Measurements from ENCODE around the gene TMEM26.

The TMEM26 gene

GRCh38 chr10:61408105-61408504 lies 45.1 kb downstream of the TMEM26 start:
- no peak for TF ChIP-seq CTCF (IDR thresholded peaks at IDR 0.05; ENCODE audit: control insufficient read depth, insufficient read depth, low read depth, low read length, missing control alignments)
- H3K4me3 ChIP-seq (ENCODE audit: control insufficient read depth, low read depth, low read length): no peak overlapping the region
- no peak for DNase-seq (ENCODE audit: low read depth)

GRCh38 chr10:61406736-61407135 lies 46.4 kb downstream of the TMEM26 start:
- no peak for TF ChIP-seq CTCF (IDR thresholded peaks at IDR 0.05; ENCODE audit: control insufficient read depth, insufficient read depth, low read depth, low read length, missing control alignments)
- no peak for DNase-seq (ENCODE audit: low read depth)

GRCh38 chr10:61406242-61406641 lies 46.9 kb downstream of the TMEM26 start:
- TF ChIP-seq CTCF (IDR thresholded peaks at IDR 0.05; ENCODE audit: control insufficient read depth, insufficient read depth, low read depth, low read length, missing control alignments): no peak
- H3K4me3 ChIP-seq (ENCODE audit: control insufficient read depth, low read depth, low read length): no peak overlapping the region
- no peak for DNase-seq (ENCODE audit: low read depth)

More at GRCh38 chr10:61406736-61407135, 46.4 kb downstream of the TMEM26 start:
- H3K4me3 ChIP-seq (ENCODE audit: control insufficient read depth, low read depth, low read length): no peak overlapping the region

DNA sequence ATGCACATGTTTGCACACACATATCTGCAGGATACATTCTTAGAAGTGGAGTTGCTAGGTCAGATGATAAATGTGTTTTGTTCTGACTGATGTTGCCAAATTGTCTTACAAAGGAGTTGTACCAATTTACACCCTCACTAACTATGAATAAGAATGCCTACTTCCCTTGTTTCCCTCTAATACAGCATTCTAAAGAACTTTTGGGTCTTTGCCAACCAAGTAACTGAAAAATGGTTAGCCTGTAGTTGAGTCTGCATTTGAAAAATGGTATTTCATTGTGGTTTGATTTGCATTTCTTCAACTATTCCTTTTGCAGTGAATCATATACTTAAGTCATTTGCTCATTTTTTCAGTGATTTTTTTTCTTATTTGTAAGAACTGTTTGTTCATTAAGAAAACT lies 48.4 kb downstream of the TMEM26 start:
- no peak overlapping the region for H3K4me3 ChIP-seq (ENCODE audit: control insufficient read depth, low read depth, low read length)
- peak; percentile 38 for DNase-seq (ENCODE audit: low read depth)

DNA sequence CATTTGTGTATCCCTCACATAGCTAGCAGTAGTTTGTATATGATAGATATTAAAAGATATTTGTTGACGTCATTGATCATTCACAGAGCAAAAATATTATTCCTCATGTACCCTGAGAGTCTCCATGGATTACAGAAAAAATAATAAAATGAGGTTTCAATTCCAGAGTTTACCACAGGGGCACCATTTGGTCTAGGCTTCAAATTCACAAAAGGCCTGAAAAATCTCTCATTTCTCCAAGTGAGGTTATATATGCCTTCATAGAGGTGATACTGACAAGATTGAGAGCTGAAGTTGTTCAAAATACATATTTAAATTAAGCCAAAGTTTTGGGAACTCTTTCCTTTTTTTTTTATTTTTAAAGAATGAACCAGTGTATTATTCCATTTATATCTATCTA lies 52.7 kb downstream of the TMEM26 start:
- no peak for TF ChIP-seq CTCF (IDR thresholded peaks at IDR 0.05; ENCODE audit: control insufficient read depth, insufficient read depth, low read depth, low read length, missing control alignments)
- DNase-seq (ENCODE audit: low read depth): no peak
- no peak overlapping the region for H3K4me3 ChIP-seq (ENCODE audit: control insufficient read depth, low read depth, low read length)

More for the DNA sequence above, 48.4 kb downstream of the TMEM26 start:
- TF ChIP-seq CTCF (IDR thresholded peaks at IDR 0.05; ENCODE audit: control insufficient read depth, insufficient read depth, low read depth, low read length, missing control alignments): no peak

- no peak overlapping the region for H3K4me3 ChIP-seq (ENCODE audit: control insufficient read depth, low read depth, low read length)
- no peak for TF ChIP-seq CTCF (IDR thresholded peaks at IDR 0.05; ENCODE audit: control insufficient read depth, insufficient read depth, low read depth, low read length, missing control alignments)
- no peak for DNase-seq (ENCODE audit: low read depth)
Measured at GRCh38 chr10:61399406-61399805, 53.8 kb downstream of the TMEM26 start.

All from AG09309 (cell line).